HK-2 (cell line): ENCODE results near the gene ADGB.

ENCODE experiments used
- DNase-seq: peaks from one replicate; pipeline ENCODE4 v3.0.0-alpha.2; 2018; ENCODE audit not compliant: unreplicated experiment

ADGB gene

DNA sequence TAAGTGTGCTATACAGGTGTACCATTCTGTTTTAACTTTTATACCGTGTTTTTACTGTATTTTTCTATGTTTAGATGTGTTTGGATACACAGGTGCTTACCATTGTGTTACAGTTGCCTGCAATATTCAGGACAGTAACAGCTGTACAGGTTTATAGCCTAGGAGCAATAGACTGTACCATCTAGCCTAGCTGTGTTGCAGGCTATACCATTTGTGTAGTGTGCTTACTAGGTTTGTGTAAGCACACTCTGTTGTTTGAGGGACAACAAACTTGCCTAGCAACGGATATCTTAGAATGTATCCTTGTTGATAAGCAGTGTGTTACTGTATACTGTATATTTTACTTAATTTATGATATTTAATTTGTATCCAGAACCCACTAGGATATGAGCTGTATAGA lies 35.2 kb downstream of the ADGB start:
- DNase-seq, result no peak

DNA sequence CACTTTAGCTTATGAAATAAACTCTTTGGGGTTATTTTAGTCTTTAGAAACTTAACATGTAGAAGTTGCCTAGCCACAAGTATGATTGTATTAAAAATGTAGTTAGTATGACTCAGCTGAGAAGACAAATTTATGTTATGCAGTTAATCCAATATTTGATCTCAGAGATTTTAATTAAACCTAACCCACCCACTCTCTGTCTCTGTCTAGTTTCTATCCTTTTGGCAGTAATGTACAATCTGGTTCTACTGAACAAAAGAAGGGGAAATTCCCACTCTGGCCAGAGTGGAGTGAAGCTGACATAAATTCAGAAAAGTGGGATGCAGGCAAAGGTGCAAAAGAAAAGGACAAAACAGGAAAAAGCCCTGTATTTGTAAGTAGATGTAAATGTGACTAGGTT lies 36.4 kb downstream of the ADGB start:
- no peak for DNase-seq

DNA sequence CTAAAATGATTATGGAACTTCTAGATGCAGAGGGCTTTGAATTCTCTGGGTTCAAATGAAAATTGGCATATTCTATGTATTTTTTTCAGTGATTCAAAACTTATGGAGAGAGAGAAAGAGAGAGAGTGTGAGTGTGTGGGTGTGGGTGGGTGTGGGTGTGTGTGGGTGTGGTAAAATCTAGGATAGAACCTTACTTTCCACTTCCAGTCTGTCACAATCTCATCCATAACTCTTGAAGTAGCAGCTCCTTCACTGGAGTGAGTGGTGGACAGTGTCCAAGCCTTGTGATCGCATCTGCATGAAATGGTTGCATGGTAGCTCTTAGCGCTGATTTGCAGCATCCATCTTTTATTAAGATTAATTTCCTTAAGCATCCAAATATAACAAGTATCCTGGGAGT lies 37.7 kb downstream of the ADGB start:
- no peak for DNase-seq

DNA sequence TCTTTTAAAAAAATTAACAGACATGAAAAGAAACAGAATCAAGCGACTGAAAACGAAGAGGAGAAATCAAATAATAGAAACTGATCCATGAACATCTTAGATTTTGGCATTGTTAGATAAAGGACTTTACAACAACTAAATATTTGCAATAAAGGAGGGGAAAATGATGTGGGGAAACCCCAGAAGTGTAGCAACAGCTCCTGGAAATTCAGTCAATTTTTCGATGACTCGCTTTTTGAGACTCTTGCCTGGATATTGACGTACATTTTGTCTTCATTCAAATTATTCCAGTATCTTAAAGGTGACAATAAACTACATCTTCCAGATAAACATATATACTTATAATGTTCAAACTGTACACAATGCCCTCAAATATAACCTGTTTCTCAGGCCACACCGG lies 44.1 kb downstream of the ADGB start:
- DNase-seq, result no peak

DNA sequence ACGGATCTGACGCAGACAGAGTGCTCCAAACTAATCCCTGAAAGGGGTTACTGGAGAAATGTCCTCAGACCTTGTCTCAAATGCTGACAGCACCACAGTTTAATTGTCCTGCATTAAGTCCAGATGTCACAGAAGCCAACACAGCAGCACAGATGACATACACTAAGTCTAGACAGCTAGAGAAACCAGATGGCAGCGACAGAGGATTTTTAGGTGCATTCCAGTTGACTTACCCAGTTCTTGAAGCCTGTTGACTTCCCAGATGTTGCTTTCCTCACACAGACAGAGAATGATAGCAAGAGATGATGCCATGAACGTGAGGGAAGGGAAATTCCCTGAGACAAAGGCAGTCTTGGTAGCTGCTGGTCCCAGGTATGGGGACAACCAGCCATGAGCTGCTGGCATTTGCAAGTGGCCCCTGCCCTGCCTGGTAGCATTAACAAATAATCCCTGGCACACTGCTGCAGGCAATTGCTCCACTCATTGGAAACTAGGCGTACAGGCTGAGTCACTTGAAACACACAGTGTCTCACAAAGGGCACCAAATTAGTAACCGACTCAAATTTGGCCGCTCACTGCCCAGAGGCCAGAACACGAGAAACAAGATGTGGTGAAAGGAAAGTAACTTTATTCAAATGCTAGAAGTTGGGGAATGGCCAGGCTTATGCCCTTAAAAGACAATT lies 52.2 kb downstream of the ADGB start:
- DNase-seq, result no peak

DNA sequence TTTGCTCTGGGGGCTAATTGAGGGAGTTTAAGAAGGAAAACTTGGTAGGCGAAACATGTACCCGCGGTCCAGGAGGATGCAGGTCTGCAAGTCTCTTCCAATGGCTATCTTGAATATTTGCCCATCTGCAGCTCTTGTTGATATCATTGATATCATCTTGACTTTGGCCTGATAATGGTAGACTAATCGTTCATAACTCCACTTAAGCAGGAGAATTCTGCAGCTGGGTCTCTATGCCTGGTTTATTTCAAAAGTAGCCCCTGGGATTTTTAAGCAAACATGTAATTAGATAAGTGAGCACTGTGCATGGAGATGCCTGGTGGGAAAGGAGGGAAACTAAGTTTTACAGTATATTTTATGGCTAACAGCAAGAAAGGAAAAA lies 52.7 kb downstream of the ADGB start:
- DNase-seq, result no peak

DNA sequence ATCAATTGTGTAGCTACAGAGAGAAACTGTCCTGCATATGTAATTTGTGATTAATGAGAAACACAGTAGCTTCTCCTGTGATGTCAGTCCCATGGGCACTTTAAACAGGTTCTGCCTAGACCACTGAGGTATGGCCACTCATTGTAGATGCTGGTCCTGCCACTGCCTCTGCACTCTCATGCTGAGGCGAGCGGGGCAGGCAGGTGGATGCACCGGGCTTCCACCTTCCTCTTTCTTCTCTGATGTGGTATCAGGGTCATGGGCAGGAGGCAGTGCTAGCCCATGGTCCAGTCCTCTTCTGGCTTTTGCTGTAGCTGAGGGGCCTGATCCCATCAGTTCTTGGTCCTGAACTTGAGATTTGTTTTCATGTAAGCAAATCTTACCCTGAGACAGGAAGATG lies 58.7 kb downstream of the ADGB start:
- DNase-seq, result no peak

DNA sequence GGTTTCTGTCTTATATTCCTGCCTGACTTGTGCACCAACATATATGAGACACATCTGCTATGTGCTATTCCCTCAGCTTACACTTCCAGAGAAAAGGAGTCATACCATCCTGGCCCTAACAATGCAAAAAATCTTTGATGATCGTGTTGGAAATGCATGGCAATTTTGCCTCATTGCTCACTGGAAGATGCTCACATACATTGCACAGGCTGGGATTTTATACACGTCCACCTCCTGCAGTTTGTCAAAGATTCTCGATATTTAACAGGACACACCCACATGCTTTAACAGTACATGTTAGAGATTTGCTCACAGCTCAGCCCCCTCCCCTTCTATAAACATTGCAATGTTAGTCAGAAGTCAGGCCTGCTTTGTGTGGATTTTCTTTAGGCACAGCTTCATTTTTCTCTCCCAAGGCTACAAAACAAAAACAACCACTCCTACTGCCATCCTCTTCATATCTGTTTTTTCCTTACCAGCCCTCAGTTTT lies 66.1 kb downstream of the ADGB start:
- DNase-seq, result no peak

DNA sequence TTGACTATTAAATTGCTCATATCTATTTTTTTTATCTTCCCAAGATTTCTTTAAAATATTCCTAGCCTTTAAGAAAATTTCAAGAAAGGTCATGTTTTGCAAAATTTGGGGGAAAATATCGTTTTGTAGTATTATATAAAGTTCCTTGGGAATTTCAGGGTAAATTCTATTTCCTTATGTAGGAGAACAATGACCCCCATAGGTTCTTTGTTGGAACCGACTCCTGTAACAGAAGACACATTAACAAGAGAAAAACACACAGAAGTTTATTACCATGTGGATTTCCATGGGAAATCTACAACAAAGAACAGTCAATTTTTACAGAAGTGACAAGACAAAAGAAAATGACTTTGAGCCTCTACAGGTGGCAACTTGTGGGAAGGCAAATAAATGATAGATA lies 68.1 kb downstream of the ADGB start:
- no peak for DNase-seq

DNA sequence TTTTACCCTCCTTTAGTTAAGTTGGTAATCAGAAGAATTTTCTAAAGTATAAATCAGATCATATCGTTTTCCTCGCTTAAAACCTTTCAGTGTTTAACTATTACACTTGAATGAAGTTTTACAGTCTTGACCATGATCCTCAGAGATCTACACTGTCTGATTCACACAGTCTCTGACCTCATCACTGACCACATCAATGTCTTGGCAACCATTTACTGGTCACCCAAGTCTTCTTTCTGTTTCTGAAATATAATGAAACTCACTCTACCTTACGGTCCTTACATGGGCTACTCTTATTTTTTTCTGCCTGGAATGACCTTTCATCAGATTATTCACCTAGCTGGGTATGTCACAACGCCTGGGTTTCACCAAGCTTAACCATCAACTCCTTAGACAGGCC lies 71.4 kb downstream of the ADGB start:
- DNase-seq, result no peak

DNA sequence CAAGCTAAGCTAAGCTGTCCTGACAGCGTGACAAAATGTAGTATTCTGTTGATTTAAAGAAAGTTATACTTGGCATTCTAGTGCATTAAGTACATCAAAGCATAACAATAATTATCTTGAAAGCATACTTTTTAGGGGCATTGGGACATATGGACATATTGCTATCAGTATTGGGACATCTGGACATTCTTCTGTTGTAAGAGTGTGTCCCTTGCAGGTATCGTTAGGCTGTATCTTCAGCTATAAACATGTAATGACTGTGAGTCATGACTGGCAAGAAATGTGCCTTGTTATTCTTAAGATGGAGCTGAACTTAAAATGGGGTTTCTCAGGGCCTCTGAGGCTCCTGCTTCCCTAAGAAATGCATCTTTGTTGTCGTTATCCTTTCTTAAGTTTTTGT lies 74.3 kb downstream of the ADGB start:
- DNase-seq, result no peak

DNA sequence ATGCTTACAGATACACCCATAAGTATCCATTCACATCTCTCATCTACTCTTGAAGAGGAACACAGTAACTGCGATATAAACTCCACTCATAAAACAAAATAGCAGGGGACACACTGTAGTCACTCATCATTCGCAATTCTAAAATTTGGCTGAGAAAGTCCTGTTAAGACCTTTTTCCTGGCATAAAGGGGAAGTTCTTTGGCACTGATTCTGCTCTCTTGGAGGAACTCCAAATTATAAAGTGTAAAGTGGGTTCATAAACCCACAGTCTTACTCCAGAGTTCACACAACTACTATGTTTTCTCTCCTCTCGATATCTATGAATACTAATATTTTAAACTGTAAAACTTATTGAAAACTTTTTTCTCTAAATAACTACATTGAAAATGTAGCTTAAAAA lies 80.6 kb downstream of the ADGB start:
- no peak for DNase-seq

DNA sequence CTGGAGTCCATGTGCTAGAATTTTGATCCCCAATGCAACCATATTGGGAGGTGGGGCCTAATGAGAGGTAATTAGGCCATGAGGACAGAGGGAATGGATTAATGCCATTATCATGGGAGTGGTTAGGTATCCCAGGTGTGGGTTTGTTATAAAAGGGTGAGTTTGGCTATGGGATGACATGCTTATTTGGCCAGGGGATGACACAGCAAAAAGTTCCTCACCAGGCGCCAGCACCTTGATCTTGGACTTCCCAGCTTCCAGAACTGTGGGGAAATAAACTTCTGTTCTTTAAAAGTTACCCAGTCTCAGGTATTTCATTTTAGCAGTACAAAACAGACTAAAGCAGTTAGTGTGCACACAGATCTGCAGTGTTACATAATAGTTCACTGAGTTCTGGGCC lies 84.1 kb downstream of the ADGB start:
- DNase-seq, result no peak

DNA sequence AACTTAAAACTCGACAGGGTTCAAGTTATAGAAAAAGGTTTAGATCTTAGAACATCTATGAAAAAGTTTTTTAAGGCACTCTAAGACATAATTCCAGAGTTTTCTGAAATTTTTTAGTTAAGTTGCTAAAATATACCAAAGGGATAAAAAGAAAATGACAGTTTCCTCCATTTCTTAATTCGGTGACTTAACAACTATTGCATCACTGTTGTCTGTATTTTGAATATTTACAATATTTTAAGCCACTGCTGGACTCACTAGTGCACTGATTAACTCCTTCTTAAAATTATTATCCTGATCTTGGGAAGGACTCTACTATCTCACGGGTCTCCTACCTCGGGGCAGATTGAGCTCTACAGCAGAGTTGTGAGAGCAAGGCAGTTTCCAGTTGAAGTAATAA lies 91.0 kb downstream of the ADGB start:
- DNase-seq, result no peak

DNA sequence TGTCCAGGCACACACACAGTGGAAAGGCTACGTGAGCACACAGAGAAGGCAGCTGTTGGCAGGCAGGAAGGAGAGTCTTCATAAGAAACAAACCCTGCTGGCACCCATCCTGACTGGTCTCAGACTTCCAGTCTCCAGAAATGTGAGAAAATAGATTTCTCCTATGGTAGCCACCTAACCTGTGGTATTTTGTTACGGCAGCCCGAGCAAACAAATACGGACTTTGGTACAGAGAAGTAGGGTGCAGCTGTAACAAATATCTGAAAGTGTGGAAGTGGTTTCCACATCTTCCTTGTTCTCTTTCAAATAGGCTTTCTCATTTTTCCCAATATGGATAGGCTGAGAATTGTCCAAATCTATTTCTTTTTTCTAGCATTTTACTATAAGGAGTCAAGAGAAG lies 94.6 kb downstream of the ADGB start:
- DNase-seq, result no peak

DNA sequence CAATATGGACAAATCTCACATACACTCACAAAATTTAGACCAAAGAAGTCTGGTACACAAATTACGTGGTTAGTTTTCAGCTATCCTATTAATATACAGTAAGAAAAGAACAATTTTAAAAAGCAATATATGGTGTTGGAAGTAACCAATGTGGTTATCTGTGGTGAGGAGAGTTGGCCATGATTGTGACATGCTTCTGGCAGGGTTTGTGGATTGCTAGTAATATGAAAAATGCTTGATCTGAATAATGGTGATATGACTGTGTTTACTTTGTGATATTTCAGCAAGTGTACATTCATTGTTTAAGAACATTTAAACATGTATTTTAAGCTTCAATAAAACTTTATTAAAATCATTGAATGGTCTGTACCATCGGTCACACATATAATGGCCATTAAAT lies 99.1 kb downstream of the ADGB start:
- DNase-seq, result no peak

DNA sequence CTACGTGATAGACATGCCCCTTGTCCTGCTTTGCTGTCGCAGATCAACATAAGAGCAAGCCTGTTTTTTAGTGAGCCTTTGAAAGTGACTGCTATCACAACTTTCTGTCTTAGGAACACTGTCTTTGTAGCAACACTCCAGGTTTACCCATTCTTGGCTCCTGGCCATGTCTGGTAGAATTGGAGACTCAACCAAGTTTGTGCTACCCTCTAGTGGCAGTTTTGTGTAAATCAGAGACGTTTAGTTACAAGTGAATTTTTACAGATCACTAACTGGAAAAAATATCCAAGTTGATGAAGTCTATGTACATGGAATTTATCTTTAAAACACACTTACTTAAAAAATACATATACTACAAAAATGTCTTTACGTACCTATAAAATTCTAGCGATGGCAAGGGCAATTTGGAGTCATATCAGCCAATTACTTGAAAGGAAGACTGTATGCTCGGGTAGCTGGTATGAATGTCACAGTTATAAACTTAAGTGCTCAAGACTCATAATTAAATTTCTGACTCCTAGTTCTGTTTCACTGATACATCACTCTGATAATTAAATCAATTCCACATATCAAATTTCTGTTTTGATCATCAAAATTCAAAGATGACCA lies 101.4 kb downstream of the ADGB start:
- DNase-seq, result peak; percentile 61

DNA sequence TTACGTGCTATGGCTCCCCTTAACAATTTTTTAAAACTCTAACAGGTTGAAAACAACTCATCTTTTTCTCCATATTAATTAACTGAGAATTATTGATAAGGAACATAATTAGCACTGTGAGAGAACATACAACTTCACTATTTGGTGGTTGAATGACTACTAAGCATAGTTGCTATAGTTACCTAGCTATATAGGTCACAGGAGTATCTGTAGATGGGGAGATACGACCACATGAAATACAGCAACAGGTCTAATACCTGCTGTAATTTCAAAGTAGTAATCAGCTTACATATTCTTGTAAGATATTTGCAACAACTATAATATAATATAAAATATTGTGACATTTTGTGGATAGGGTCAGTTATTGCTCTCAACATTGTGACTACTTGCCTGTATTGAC lies 102.9 kb downstream of the ADGB start:
- DNase-seq, result no peak

DNA sequence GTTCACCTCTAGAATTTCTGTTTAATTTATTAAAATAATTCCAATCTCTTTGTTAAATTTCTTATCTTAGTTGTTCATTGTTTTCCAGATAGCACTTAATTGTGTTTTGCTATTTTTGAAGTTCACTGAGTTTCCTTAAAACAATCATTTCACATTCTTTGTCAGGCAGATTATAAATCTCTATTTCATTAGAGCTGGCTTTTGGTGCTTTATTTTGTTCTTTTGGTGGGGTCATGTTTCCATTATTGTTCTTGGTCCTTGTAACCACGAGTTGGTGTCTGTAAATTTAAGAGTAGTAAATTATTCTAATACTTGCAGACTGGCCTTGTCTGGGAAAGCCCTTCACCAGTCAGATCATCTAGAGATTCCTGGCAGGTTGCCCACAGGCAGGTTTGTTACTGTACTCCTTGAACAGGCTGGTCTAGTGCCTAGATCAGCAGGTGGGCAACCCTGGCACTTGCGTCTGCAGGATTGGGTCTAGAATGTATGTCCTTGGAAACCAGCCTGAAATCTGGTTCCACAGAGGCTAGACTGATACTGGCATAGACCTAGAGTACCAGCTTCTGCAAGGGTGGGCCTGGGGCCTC lies 110.4 kb downstream of the ADGB start:
- DNase-seq, result no peak

DNA sequence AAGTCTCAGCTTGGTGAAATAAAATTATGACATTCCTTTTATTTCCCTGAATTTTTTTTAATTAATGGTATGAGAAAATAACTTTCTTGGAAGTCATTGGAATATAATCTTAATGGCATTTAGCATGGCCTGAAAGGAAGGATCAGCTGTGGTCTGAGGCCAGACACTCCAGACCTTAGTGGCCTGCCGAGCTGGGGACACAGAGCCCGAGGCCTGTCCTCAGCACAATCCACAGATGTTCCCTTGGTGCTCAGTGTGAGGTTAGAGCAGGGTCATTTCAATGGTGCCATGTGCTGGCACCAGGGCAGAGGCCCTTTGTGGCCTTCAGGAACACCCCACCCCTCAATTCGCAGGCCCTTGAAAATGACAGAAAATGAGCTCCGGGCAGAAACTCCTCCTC lies 120.6 kb downstream of the ADGB start:
- no peak for DNase-seq

DNA sequence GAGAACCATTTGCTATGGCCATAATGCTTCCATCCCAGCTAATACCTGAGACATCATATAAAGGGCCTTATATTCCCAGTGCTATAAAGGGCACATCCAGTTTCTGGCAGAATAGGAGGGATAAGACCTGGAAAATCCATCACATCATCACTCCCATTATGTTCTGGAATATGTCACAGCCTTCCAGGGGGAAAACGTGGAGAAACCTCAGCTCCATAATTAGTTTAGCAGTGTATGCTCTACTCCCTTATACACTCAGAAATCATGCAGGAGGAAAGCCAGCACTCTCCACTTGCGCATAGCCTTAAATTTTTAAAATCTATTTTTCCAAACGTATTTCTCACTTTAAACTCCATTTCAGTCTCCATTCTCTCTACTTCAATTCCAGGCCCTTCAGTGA lies 140.9 kb downstream of the ADGB start:
- DNase-seq, result no peak

DNA sequence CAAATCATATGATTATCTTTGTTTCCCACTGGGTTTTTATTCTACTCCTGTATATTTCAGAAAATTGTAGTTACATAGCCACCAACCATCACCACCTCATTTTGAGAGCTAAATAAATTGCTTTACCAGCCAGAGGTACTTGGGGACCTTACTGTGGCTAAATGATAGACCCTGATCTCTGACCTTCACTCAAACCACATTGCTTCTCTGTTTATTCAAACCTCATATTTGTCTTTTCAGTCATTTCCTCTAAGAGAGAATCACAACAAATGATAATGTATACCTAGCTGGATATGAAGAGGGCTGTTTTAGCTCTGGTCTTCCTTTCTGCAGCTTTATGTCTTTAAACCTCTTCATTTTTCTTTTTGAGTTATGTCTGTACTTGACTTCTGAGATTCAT lies 142.8 kb downstream of the ADGB start:
- no peak for DNase-seq

DNA sequence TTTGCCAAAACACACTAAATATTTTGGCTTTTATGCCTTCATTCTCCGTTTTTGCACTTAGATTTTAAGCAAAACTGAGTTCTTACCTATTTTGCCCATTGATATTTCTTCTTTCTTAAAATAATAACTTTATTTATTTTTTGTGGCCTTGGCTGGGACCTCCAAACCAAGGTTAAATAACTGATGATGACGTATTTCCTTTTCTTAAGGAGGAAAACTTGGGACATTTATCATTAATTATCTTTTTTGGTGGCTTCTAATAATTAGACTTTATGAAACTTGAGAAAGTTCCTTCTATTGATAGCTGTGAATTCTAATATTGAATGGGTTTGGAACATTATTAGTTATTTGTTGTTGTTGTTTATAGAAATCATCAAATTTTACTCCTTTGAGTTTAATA lies 154.5 kb downstream of the ADGB start:
- no peak for DNase-seq

DNA sequence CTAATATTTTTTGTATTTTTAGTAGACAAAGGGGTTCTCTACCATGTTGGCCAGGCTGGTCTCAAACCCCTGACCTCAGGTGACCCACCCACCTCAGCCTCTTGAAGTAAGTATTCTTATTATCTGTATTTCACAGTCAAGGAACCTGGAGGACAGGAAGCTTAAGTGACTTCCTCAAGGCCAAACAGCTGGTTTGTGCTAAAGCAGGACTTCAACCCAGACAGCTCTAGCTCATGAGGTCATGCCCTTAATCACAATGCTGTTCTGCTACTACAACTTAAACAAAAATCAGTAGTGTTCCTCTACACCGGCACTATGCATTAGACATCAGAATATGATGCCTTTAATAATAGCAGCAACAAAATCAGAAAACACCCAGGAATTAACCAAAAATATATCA lies 168.9 kb downstream of the ADGB start:
- DNase-seq, result no peak
